Measurements from ENCODE around the gene SOX21.

The SOX21 gene

DNA sequence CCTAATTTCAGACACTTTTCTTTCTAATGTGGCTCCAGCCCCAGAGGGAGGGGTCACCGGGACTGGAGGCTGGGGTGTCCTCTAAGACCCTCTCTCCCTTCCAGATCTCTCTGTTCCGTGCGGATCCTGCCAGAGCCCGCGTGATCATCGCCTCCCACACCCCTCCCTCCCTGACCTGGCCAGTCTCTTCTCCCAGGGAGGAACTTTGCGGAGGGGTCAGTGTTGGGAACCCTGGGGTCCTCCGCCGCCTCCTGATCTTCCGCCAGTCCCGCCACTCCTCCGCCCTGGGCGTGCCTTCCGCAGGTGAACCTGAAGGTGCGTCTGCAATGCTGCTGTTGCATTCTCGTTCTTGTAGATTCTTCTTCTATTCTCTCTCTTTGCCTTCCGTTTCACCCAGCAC is 9.1 kb downstream of the SOX21 start:
- no peak overlapping the region for H3K27ac ChIP-seq (ENCODE audit: low read depth in 2 of 2, low read length in 2 of 2)
- peaks cover 0 to 2% of the 10 kb centered on the region in 2 donors for H3K4me1 ChIP-seq (ENCODE audit: control insufficient read depth in 2 of 2, insufficient read depth in 2 of 2, low read length in 2 of 2)
- H3K27me3 ChIP-seq (ENCODE audit: control insufficient read depth in 2 of 2, insufficient read depth in 2 of 2, low read length in 2 of 2), result peaks cover 55 to 71% of the 10 kb centered on the region in 2 donors
- H3K36me3 ChIP-seq (ENCODE audit: control insufficient read depth in 2 of 2, insufficient read depth in 2 of 2, low read length in 2 of 2), result no peaks in the 10 kb centered on the region
- H3K4me3 ChIP-seq (ENCODE audit: low read length in 2 of 2), result no peak overlapping the region
- no peaks in the 10 kb centered on the region for H3K9me3 ChIP-seq (ENCODE audit: control insufficient read depth in 2 of 2, low read length in 2 of 2)
- H3K9ac ChIP-seq (ENCODE audit: low read depth in 1 of 2, low read length in 2 of 2), result no peak overlapping the region

DNA sequence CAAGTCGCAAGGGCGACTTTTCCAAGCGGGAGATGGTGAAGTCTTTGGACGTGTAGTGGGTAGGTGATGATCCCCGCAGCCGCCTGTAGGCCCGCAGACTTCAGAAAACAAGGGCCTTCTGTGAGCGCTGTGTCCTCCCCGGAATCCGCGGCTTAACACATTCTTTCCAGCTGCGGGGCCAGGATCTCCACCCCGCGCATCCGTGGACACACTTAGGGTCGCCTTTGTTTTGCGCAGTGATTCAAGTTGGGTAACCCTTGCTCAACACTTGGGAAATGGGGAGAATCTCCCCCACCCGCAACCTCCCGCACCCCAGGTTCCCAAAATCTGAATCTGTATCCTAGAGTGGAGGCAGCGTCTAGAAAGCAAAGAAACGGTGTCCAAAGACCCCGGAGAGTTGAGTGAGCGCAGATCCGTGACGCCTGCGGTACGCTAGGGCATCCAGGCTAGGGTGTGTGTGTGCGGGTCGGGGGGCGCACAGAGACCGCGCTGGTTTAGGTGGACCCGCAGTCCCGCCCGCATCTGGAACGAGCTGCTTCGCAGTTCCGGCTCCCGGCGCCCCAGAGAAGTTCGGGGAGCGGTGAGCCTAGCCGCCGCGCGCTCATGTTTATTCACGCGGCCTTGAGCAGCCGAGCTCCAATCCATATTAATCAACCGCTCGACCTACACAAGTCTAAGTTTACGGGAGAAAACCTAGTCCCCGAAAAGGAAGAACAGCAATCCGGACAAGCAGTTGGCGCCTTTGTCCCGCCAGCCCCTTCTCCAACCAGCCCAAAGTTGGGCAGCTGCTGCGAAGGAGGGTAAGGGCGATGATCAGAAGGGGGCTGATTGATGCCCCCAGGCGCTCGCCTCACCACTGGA is 9.9 kb downstream of the SOX21 start:
- Histone ChIP-seq H3K9ac (ENCODE audit: low read depth in 1 of 2, low read length in 2 of 2) (no peak overlapping the region), H3K9me3 (ENCODE audit: control insufficient read depth in 2 of 2, low read length in 2 of 2) (no peaks in the 10 kb centered on the region), H3K36me3 (ENCODE audit: control insufficient read depth in 2 of 2, insufficient read depth in 2 of 2, low read length in 2 of 2) (no peaks in the 10 kb centered on the region), H3K27me3 (ENCODE audit: control insufficient read depth in 2 of 2, insufficient read depth in 2 of 2, low read length in 2 of 2) (peaks cover 48 to 63% of the 10 kb centered on the region in 2 donors), H3K4me1 (ENCODE audit: control insufficient read depth in 2 of 2, insufficient read depth in 2 of 2, low read length in 2 of 2) (no peaks in the 10 kb centered on the region), H3K27ac (ENCODE audit: low read depth in 2 of 2, low read length in 2 of 2) (no peak overlapping the region), H3K4me3 (ENCODE audit: low read length in 2 of 2) (no peak overlapping the region)

DNA sequence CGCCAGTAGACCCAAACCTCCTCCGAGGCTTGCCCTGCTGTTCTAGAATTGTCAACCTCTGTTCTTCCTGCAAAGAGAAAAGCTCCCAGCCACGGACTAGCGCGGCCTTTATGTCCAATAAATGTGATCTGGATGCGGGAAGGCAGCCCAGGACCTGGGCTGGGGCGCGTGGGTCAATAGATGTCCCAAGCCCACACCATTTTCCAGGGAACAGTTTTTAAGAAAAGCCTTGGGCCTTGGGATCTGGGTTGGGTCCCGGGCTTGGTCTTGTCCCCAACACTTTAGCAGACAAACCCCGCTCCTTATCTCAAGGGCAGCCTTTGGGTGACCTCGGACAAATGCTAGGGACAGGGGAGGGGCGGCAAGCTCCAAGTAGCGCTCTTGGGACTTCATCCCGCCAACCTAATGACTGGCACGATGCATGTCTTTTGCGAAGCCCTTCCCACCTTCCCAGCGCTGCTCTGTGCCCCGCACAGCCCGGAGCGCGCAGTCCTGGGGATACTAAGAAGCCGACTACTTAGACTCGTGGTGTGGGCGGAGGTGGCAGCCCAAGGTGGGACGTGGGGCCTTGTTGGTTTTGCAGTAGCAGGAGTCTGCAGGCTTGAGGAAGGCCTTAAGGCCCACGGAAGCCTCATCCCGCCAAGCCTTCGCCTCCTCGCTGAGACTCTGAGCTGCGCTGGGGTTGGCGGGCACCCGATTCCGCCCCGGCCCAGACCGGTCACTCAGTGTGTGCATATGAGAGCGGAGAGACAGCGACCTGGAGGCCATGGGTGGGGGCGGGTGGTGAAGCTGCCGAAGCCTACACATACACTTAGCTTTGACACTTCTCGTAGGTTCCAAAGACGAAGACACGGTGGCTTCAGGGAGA is 10.8 kb downstream of the SOX21 start:
- Histone ChIP-seq H3K9ac (ENCODE audit: low read depth in 1 of 2, low read length in 2 of 2) (no peak overlapping the region), H3K4me1 (ENCODE audit: control insufficient read depth in 2 of 2, insufficient read depth in 2 of 2, low read length in 2 of 2) (no peaks in the 10 kb centered on the region), H3K27me3 (ENCODE audit: control insufficient read depth in 2 of 2, insufficient read depth in 2 of 2, low read length in 2 of 2) (peaks cover 39 to 55% of the 10 kb centered on the region in 2 donors), H3K36me3 (ENCODE audit: control insufficient read depth in 2 of 2, insufficient read depth in 2 of 2, low read length in 2 of 2) (no peaks in the 10 kb centered on the region), H3K9me3 (ENCODE audit: control insufficient read depth in 2 of 2, low read length in 2 of 2) (no peaks in the 10 kb centered on the region), H3K4me3 (ENCODE audit: low read length in 2 of 2) (no peak overlapping the region), H3K27ac (ENCODE audit: low read depth in 2 of 2, low read length in 2 of 2) (no peak overlapping the region)

DNA sequence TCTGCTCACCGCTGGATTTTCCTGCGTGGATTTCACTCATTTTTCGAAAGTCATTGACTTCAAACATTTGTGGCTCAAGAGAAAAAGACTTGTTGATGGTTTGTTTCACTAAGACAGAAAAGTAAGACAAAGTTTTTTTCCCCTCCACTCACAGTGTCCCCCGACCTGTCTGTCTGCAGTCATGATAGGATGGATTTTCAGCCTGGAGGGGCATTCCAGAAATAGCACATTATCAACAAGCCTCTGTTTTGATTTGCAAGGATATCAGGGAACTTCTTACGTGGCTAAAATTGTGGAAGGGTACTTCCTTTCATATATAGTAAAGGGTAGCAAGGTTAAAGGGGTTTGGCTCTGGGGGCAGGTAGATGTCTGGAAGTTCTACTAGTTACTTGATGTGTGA is 11.8 kb downstream of the SOX21 start:
- H3K27me3 ChIP-seq (ENCODE audit: control insufficient read depth in 2 of 2, insufficient read depth in 2 of 2, low read length in 2 of 2), result peaks cover 30 to 45% of the 10 kb centered on the region in 2 donors
- no peak overlapping the region for H3K27ac ChIP-seq (ENCODE audit: low read depth in 2 of 2, low read length in 2 of 2)
- H3K4me3 ChIP-seq (ENCODE audit: low read length in 2 of 2), result no peak overlapping the region
- H3K9me3 ChIP-seq (ENCODE audit: control insufficient read depth in 2 of 2, low read length in 2 of 2), result no peaks in the 10 kb centered on the region
- no peaks in the 10 kb centered on the region for H3K4me1 ChIP-seq (ENCODE audit: control insufficient read depth in 2 of 2, insufficient read depth in 2 of 2, low read length in 2 of 2)
- no peaks in the 10 kb centered on the region for H3K36me3 ChIP-seq (ENCODE audit: control insufficient read depth in 2 of 2, insufficient read depth in 2 of 2, low read length in 2 of 2)
- no peak overlapping the region for H3K9ac ChIP-seq (ENCODE audit: low read depth in 1 of 2, low read length in 2 of 2)

DNA sequence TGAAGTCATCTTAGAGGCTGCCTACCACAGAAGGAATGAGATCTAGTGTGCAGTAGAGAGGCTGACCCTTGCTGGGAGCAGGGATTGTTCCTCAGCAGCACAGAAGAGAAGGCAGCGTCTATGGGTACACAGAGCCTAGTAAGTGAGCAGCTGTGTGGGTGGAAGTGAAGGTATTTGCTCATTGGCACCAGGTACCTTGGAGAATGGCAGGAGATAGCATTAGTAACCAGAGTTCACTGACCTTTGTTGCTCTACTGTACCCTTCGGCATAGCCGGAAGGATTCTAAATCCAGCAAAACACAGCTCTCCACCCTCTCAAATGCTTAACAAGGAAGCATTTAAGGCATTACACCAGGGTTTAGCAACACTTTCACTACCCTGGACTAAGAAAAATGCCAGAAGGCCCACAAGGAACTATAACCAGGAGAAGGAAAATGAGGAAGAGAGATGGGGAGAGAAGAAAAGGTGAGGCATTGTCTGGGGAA is 12.3 kb downstream of the SOX21 start:
- no peaks in the 10 kb centered on the region for H3K4me1 ChIP-seq (ENCODE audit: control insufficient read depth in 2 of 2, insufficient read depth in 2 of 2, low read length in 2 of 2)
- H3K9ac ChIP-seq (ENCODE audit: low read depth in 1 of 2, low read length in 2 of 2), result no peak overlapping the region
- H3K4me3 ChIP-seq (ENCODE audit: low read length in 2 of 2), result no peak overlapping the region
- no peak overlapping the region for H3K27ac ChIP-seq (ENCODE audit: low read depth in 2 of 2, low read length in 2 of 2)
- H3K9me3 ChIP-seq (ENCODE audit: control insufficient read depth in 2 of 2, low read length in 2 of 2), result no peaks in the 10 kb centered on the region
- H3K27me3 ChIP-seq (ENCODE audit: control insufficient read depth in 2 of 2, insufficient read depth in 2 of 2, low read length in 2 of 2), result peaks cover 27 to 41% of the 10 kb centered on the region in 2 donors
- no peaks in the 10 kb centered on the region for H3K36me3 ChIP-seq (ENCODE audit: control insufficient read depth in 2 of 2, insufficient read depth in 2 of 2, low read length in 2 of 2)

DNA sequence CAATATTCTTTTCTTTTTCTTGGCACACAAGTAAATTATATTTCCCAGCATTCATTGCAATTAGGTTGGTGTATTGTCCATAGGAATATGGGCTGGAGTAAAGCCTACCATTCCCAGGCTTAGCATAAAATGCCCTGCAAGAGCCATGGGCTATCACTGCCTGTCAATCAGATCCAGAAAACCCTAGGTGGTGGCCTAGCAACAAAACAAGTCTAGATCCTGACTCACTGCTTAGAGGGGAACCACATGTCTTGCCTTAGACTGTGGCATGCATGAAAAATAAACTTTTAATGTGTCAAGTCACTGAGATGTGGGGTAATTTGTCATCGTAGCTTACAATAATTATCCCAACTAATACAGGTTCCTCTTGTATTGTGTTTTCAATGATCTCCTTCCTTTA is 16.2 kb downstream of the SOX21 start:
- no peak overlapping the region for H3K27ac ChIP-seq (ENCODE audit: low read depth in 2 of 2, low read length in 2 of 2)
- no peaks in the 10 kb centered on the region for H3K36me3 ChIP-seq (ENCODE audit: control insufficient read depth in 2 of 2, insufficient read depth in 2 of 2, low read length in 2 of 2)
- H3K4me3 ChIP-seq (ENCODE audit: low read length in 2 of 2), result no peak overlapping the region
- H3K27me3 ChIP-seq (ENCODE audit: control insufficient read depth in 2 of 2, insufficient read depth in 2 of 2, low read length in 2 of 2), result peaks cover 9% of the 10 kb centered on the region in 2 donors
- no peaks in the 10 kb centered on the region for H3K9me3 ChIP-seq (ENCODE audit: control insufficient read depth in 2 of 2, low read length in 2 of 2)
- H3K9ac ChIP-seq (ENCODE audit: low read depth in 1 of 2, low read length in 2 of 2), result no peak overlapping the region
- no peaks in the 10 kb centered on the region for H3K4me1 ChIP-seq (ENCODE audit: control insufficient read depth in 2 of 2, insufficient read depth in 2 of 2, low read length in 2 of 2)

DNA sequence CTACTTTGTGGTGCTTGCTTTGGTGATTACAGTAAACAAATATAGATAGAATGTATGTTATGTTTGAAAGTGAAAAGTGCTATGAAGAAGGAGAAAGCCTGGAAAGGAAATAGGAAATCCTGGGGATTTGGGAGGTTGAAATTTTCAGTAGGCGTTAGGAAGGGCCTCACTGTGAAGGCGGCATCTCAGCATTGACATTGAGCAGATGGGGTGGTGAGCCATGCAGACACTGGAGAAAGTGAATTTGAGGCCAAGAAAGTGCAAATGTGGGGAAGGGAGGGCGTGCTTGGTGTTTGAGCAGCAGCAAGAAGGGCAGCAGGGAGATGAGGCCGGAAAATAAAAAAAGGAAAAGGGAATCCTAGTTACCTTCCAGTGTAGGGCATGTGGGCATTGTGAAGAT is 20.3 kb downstream of the SOX21 start:
- H3K4me1 ChIP-seq (ENCODE audit: control insufficient read depth in 2 of 2, insufficient read depth in 2 of 2, low read length in 2 of 2), result no peaks in the 10 kb centered on the region
- H3K9me3 ChIP-seq (ENCODE audit: control insufficient read depth in 2 of 2, low read length in 2 of 2), result no peaks in the 10 kb centered on the region
- no peak overlapping the region for H3K9ac ChIP-seq (ENCODE audit: low read depth in 1 of 2, low read length in 2 of 2)
- H3K27me3 ChIP-seq (ENCODE audit: control insufficient read depth in 2 of 2, insufficient read depth in 2 of 2, low read length in 2 of 2), result no peaks in the 10 kb centered on the region
- no peak overlapping the region for H3K27ac ChIP-seq (ENCODE audit: low read depth in 2 of 2, low read length in 2 of 2)
- H3K36me3 ChIP-seq (ENCODE audit: control insufficient read depth in 2 of 2, insufficient read depth in 2 of 2, low read length in 2 of 2), result no peaks in the 10 kb centered on the region
- no peak overlapping the region for H3K4me3 ChIP-seq (ENCODE audit: low read length in 2 of 2)

DNA sequence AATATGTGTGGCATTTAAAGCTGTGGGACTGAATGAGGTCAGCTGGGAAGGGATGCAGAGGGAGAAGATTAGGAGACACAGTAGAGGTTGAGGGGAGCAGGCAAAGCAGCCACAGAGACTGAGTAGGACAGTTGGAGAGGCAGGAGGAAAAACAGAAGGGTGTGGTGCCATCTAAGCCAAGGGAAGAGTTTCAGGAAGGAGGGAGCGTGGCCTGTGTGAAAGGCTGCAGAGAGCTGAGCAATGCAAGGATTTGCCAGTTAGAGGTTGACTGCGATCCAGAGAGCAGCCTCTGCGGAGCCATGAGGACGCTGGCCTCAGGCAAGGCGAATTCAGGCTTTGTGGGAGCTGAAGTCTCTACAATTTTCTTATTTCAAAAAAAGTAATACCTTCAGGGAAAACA is 28.9 kb downstream of the SOX21 start:
- Histone ChIP-seq H3K4me3 (ENCODE audit: low read length in 2 of 2) (no peak overlapping the region), H3K4me1 (ENCODE audit: control insufficient read depth in 2 of 2, insufficient read depth in 2 of 2, low read length in 2 of 2) (no peaks in the 10 kb centered on the region), H3K36me3 (ENCODE audit: control insufficient read depth in 2 of 2, insufficient read depth in 2 of 2, low read length in 2 of 2) (no peaks in the 10 kb centered on the region), H3K27me3 (ENCODE audit: control insufficient read depth in 2 of 2, insufficient read depth in 2 of 2, low read length in 2 of 2) (no peaks in the 10 kb centered on the region), H3K27ac (ENCODE audit: low read depth in 2 of 2, low read length in 2 of 2) (no peak overlapping the region), H3K9me3 (ENCODE audit: control insufficient read depth in 2 of 2, low read length in 2 of 2) (no peaks in the 10 kb centered on the region), H3K9ac (ENCODE audit: low read depth in 1 of 2, low read length in 2 of 2) (no peak overlapping the region)

DNA sequence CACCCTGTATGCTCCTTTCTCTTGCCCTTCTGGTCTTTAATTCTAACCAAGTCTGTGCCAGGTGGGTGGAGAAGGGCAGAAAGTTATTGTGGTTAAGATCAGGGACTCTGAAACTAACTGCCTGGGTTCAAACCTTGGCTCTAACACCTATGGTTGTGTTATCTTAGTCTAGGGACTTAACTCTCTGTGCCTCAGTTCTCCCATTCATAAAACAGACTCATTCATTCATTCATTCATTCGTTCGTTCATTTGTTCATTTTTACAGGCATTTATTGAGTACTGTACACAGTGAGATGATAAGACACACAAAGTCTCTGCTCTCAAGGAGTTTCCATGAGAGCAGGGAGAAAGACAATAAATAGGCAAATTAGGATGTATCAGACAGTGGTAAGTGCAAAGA is 30.1 kb downstream of the SOX21 start:
- no peak overlapping the region for H3K9ac ChIP-seq (ENCODE audit: low read depth in 1 of 2, low read length in 2 of 2)
- no peak overlapping the region for H3K27ac ChIP-seq (ENCODE audit: low read depth in 2 of 2, low read length in 2 of 2)
- H3K4me1 ChIP-seq (ENCODE audit: control insufficient read depth in 2 of 2, insufficient read depth in 2 of 2, low read length in 2 of 2), result no peaks in the 10 kb centered on the region
- H3K36me3 ChIP-seq (ENCODE audit: control insufficient read depth in 2 of 2, insufficient read depth in 2 of 2, low read length in 2 of 2), result no peaks in the 10 kb centered on the region
- no peaks in the 10 kb centered on the region for H3K27me3 ChIP-seq (ENCODE audit: control insufficient read depth in 2 of 2, insufficient read depth in 2 of 2, low read length in 2 of 2)
- H3K9me3 ChIP-seq (ENCODE audit: control insufficient read depth in 2 of 2, low read length in 2 of 2), result no peaks in the 10 kb centered on the region
- H3K4me3 ChIP-seq (ENCODE audit: low read length in 2 of 2), result no peak overlapping the region

DNA sequence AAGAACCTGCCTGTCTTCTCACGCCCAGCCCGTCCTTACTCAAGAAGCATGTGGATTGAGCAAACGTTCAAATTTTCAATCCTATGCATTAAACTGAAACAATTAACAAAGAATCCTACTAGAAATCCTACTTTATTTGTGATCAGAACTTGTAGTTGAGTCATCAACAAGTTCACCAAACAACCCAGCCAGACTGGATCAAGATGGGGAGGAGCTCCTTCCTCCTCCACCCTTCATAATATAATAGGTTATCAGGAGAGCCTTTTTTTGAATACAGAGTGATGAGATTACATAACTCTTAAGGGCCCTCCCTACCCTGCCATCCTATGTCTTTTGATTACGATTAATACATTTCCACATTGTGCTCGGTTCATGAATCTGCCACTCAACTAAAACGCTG is 32.7 kb downstream of the SOX21 start:
- no peaks in the 10 kb centered on the region for H3K9me3 ChIP-seq (ENCODE audit: control insufficient read depth in 2 of 2, low read length in 2 of 2)
- no peak overlapping the region for H3K9ac ChIP-seq (ENCODE audit: low read depth in 1 of 2, low read length in 2 of 2)
- no peaks in the 10 kb centered on the region for H3K36me3 ChIP-seq (ENCODE audit: control insufficient read depth in 2 of 2, insufficient read depth in 2 of 2, low read length in 2 of 2)
- peaks cover 0 to 4% of the 10 kb centered on the region in 2 donors for H3K27me3 ChIP-seq (ENCODE audit: control insufficient read depth in 2 of 2, insufficient read depth in 2 of 2, low read length in 2 of 2)
- H3K4me1 ChIP-seq (ENCODE audit: control insufficient read depth in 2 of 2, insufficient read depth in 2 of 2, low read length in 2 of 2), result no peaks in the 10 kb centered on the region
- H3K27ac ChIP-seq (ENCODE audit: low read depth in 2 of 2, low read length in 2 of 2), result no peak overlapping the region
- no peak overlapping the region for H3K4me3 ChIP-seq (ENCODE audit: low read length in 2 of 2)
